ENCODE measurements around the gene TM9SF4.

DNA sequence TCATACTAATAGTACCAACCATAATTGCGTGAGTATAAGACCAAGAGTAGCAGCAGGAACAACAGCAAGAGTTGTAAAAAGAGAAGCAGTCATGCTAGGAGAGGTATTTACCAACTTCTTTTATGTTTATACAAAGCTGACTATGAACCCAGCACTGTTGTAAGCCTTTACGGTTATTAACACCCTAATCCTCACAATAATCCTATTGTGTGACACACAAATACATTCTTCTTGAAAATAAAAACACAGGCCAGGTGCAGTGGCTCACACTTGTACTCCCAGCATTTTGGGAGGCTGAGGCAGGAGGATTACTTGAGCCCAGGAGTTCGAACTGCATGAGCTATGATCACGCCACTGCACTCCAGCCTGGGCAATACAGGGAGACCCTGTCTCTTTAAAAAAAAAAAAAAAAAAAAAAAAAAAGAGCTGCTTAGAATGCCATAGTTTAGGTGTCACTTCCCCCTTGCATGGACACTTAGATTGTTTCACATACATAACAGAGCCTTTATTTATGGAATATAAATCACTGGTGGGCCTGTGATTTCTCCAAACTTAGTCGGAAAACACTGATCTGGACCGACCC is 37.3 kb upstream of the TM9SF4 start:
- TF ChIP-seq, protein P1, sequence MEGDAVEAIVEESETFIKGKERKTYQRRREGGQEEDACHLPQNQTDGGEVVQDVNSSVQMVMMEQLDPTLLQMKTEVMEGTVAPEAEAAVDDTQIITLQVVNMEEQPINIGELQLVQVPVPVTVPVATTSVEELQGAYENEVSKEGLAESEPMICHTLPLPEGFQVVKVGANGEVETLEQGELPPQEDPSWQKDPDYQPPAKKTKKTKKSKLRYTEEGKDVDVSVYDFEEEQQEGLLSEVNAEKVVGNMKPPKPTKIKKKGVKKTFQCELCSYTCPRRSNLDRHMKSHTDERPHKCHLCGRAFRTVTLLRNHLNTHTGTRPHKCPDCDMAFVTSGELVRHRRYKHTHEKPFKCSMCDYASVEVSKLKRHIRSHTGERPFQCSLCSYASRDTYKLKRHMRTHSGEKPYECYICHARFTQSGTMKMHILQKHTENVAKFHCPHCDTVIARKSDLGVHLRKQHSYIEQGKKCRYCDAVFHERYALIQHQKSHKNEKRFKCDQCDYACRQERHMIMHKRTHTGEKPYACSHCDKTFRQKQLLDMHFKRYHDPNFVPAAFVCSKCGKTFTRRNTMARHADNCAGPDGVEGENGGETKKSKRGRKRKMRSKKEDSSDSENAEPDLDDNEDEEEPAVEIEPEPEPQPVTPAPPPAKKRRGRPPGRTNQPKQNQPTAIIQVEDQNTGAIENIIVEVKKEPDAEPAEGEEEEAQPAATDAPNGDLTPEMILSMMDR (IDR thresholded peaks at IDR 0.05; ENCODE audit: insufficient read depth, low read length) = no peak
- TF ChIP-seq GABPA (IDR thresholded peaks at IDR 0.05; ENCODE audit: low read depth) = no peak
- TF ChIP-seq, protein P2, sequence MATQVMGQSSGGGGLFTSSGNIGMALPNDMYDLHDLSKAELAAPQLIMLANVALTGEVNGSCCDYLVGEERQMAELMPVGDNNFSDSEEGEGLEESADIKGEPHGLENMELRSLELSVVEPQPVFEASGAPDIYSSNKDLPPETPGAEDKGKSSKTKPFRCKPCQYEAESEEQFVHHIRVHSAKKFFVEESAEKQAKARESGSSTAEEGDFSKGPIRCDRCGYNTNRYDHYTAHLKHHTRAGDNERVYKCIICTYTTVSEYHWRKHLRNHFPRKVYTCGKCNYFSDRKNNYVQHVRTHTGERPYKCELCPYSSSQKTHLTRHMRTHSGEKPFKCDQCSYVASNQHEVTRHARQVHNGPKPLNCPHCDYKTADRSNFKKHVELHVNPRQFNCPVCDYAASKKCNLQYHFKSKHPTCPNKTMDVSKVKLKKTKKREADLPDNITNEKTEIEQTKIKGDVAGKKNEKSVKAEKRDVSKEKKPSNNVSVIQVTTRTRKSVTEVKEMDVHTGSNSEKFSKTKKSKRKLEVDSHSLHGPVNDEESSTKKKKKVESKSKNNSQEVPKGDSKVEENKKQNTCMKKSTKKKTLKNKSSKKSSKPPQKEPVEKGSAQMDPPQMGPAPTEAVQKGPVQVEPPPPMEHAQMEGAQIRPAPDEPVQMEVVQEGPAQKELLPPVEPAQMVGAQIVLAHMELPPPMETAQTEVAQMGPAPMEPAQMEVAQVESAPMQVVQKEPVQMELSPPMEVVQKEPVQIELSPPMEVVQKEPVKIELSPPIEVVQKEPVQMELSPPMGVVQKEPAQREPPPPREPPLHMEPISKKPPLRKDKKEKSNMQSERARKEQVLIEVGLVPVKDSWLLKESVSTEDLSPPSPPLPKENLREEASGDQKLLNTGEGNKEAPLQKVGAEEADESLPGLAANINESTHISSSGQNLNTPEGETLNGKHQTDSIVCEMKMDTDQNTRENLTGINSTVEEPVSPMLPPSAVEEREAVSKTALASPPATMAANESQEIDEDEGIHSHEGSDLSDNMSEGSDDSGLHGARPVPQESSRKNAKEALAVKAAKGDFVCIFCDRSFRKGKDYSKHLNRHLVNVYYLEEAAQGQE (IDR thresholded peaks at IDR 0.05; ENCODE audit: insufficient replicate concordance, low read depth) = no peak
- no peak for TF ChIP-seq POLR2AphosphoS5 (IDR thresholded peaks at IDR 0.05; ENCODE audit: low read depth)

Data from HL-60 (cell line).